Cortex of kidney (tissue), 1 donor: ENCODE results near the gene CAMP.
"Not testable (repeated sequence)": the region's sequence is repeated elsewhere in the genome, so short reads cannot be mapped to it uniquely, and the experiment has no call there.

Source experiments
- DNase-seq: peaks from one replicate; lab custom pipeline; 2025; lab: John Stamatoyannopoulos, UW

CAMP gene

GRCh38 chr3:48258530-48258929 is 35.2 kb downstream of the CAMP start:
- DNase-seq: no peak

- DNase-seq: no peak
Observed at GRCh38 chr3:48267782-48268181, 44.5 kb downstream of the CAMP start.

GRCh38 chr3:48268381-48268935 is 45.2 kb downstream of the CAMP start:
- no peak for DNase-seq

- no peak for DNase-seq
Observed at GRCh38 chr3:48268936-48269561, 45.8 kb downstream of the CAMP start.

GRCh38 chr3:48269592-48269991 is 46.3 kb downstream of the CAMP start:
- no peak for DNase-seq

- DNase-seq: no peak
Observed at GRCh38 chr3:48270306-48270705, 47.0 kb downstream of the CAMP start.

- not testable (repeated sequence) for DNase-seq
Observed at GRCh38 chr3:48271223-48271622, 47.9 kb downstream of the CAMP start.

- no peak for DNase-seq
Observed at GRCh38 chr3:48271763-48272498, 48.6 kb downstream of the CAMP start.

GRCh38 chr3:48273594-48274211 is 50.4 kb downstream of the CAMP start:
- DNase-seq: no peak

GRCh38 chr3:48274452-48274851 is 51.2 kb downstream of the CAMP start:
- DNase-seq: no peak
